Stimulated activated CD4-positive, alpha-beta T cell treated with anti-CD3 and anti-CD28 coated beads, Interleukin-12 subunit alpha, Interleukin-12 subunit beta, amount 100 ng/mL, for 4 hours (primary cell): ENCODE measurements around the gene PLCG2.
"Not testable (repeated sequence)": the region's sequence is repeated elsewhere in the genome, so short reads cannot be mapped to it uniquely, and the experiment has no call there.

Experiments
- DNase-seq: peaks from one replicate; pipeline ENCODE4 v3.0.0-alpha.2; 2020

Gene PLCG2

DNA sequence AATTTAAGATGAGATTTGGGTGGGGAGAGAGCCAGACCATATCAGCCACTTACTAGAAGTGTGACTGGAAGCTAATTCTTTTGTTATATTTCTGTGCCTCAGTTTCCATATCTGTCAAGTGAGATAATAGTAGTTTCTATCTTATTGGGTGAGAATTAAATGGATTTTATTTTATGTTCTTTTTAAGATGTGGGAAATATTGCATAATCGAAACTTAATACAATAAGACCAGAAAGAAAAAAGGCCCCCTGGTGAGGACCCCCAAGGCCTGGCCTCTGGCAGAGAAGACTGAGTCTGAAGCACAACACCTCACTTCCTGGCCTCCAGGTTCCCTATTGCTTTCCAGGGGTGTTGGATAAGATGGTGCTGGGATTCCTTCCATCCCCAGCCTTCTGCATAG is 13.7 kb downstream of the PLCG2 start:
- DNase-seq: no peak

- DNase-seq: no peak
Measured at GRCh38 chr16:81795193-81795592, 16.1 kb downstream of the PLCG2 start.

DNA sequence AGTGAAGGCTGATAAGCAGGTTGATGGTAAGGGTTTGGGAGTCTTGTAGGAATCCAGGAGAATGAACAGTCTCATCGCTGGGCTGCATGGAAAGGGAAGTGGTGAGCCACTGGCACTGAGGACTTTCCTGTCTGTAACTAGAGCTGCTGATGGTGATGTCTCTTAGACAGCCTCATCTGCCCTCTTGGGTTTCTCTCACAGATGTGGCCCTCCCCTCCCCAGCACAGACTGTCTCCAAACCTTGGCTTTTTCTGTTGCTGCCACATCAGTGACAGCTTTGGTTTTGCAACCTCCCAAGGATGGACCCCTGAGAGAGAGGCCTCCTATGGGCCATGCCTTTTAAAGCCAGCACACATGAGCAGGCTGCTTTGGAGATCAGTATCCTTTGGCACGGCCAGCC is 16.9 kb downstream of the PLCG2 start:
- DNase-seq: no peak

GRCh38 chr16:81796583-81797346 is 17.7 kb downstream of the PLCG2 start:
- no peak for DNase-seq

DNA sequence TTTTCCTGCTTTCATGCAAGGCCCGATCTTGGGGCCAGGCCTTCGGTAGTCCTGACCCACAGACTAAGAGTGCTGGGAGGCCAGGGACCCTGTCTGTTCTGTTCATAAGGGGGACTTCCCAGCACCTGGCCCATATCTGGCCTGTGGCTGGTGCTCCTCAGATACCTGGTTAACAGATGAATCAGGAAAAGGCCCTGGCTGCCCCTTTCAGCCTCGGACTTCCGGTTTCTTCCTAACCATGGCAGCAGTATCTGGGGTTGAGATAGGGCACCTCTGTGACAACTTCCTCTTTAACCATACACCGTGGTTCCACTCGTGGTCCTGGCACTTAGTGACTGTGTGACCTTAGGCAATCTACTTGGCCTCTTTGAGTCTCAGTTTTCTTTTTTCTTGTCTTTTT is 18.4 kb downstream of the PLCG2 start:
- DNase-seq: no peak

DNA sequence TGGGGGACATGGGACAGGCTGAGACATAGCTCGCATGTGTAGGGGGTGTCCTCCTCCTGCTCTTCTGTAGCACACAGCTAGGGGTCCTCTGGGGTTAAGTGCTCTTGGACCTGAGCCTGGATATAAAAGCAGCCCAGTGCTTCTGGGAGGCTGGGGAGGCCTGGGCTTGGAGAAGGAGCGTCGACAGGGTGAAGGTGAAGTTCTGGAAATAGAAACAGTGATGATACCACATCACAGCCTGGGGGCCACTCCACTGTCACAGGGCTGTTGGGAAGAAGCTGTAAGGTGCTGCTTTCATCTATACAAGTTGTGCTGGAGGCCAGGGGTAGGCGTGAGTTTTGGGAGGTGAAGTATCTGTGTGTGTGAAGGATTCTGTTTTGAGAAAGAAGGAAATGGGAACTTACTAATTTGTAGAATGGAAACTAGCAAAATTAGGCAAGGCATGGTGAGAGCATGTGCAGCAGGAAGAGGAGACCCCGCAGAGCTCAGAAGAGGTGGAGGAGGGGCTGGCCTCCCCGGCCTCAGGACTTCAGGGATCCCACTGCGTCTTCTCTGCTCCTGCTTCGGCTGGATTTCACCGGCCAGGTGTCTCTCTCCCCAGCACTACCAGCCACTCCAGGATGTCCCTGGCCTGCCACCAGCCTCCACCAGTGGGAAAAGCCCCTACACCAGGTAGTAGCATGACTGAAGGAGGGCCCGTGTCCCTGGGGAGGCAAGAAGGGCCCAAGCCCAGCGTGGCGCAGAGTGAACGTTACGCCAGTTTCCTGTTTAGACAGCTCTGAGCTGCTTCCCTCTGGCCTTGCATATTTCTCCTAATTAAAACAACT is 19.4 kb downstream of the PLCG2 start:
- DNase-seq: no peak

DNA sequence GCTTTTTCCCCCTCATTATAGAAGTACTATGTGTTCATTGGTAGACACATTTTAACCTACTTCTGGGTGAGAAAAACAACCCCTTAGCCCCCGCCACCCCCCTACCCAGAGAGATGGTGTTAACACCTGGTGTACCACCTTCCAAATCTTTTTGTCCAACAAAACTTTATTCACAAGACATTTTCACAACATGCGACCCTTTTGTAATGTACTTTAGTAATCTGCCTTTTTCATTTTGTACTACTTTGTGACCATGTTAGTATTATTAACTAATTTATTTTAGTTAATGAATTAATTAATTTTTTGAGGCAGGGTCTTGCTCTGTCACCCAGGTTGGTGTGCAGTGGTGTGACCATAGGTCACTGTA is 20.0 kb downstream of the PLCG2 start:
- no peak for DNase-seq

GRCh38 chr16:81801724-81802123 is 22.6 kb downstream of the PLCG2 start:
- not testable (repeated sequence) for DNase-seq

GRCh38 chr16:81803332-81803731 is 24.2 kb downstream of the PLCG2 start:
- no peak for DNase-seq

DNA sequence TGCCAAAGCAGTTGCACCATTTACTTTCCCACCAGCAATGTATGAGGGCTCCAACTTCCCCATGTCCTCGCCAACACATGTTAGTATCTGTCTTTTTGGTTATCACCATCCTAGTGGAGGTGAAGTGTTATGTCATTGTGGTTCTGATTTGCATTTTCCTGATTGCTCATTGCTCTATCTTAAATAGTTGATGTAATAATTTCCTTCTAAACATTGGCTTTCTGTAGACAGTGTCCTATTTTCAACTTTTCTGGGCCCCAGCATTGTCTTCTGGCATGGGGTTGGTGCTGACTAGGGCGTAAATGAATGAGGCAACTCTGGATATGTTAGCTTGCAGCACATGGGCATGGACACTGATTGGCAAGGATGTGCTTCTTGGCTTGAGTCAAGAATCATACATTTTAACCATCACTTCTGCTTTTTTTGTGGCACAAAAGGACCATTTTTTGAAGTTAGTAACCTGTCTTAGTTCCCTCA is 25.1 kb downstream of the PLCG2 start:
- DNase-seq: no peak

DNA sequence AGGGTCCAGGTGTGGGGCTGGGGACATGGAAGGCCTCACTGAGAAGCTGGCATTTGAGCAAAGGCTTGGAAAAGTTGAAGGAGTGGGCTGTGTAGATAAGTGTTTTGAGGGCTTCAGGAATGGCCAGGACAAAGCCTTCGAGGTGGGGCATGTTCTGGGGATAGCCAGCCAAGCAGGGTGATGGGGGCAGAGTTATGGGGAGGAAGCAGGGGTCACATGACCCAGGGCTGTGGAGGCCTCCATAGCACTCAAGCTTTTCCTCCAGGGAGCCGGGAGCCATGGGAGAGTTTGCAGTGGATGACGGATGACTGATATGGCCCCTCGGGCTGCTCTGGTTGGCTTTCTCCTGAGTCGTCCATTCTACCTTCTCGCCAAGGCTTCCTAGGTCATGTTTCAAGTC is 27.6 kb downstream of the PLCG2 start:
- DNase-seq: no peak

- DNase-seq: no peak
Measured at GRCh38 chr16:81807767-81808358, 28.8 kb downstream of the PLCG2 start.

GRCh38 chr16:81808933-81809480 is 29.9 kb downstream of the PLCG2 start:
- no peak for DNase-seq

GRCh38 chr16:81809567-81809966 is 30.5 kb downstream of the PLCG2 start:
- DNase-seq: no peak

DNA sequence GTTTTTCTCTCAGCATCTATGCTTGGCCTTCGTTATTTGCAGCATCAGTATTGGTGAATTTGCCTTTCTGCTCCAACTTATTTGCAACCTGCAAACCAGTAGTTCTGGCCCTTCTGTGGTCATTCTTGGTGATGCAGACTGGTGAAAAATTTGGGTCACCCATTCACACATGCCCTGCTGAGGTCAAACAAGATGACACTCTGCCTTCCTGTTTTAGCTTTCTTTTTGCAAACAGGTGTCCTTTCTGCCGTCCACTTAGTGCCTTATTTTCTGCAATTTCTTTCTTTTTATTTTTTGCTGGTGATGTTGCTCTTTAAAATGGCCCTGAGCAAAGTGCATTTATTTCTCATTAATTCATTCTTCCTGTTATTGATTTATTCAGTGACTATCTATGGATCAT is 31.3 kb downstream of the PLCG2 start:
- DNase-seq: no peak

- no peak for DNase-seq
Measured at GRCh38 chr16:81810894-81811538, 31.9 kb downstream of the PLCG2 start.

DNA sequence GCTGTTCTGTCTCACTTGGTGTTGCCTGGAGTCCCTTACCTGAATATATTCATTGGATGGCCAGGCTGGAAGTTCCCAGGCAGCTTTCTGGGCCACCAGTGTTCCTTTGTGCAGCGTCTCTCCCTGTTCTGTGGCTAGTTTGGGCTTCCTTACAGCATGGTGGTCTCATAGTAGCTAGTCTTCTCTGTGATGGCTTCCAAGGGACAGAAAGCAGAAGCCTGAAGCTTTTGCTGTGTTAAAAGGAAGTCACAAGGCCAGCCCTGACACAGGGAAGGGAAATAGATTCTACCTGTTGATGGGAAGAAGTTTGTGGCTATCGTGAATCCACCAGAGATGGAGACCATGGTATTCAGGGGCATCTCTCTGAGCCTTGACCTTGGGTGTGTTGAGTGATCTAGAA is 34.6 kb downstream of the PLCG2 start:
- no peak for DNase-seq

DNA sequence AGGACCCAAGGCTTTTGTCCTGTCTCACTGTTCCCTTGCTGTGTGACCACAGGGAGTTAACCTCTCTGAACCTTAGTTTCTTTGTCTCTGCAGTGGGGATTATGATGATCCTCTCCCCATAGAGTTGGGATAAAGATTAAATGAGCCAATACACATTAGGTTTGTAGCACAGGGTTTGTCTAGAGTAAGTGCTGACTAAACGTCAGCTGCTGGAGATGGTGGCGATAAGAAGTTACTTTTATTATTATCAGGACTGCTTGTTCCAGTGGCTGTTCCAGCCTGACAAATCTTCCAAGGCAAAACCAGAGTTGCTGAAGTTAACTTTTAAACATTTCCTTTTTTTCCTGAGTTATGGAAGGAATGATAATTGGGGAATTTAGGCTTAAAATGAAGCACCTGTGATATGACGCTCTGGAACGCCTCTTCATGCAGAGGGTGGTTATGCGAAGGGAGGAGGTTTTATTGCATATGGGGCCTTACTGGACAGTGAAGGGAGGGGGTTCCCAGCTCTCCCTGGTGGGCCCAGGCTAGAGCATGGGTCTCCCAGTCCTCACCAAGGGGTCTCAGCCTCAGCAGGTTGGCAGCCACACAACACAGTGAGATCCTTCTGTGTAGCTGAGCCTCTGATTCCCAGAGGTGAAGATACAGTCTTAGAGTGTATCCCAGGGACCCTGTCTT is 35.8 kb downstream of the PLCG2 start:
- no peak for DNase-seq

- no peak for DNase-seq
Measured at GRCh38 chr16:81815429-81815766, 36.3 kb downstream of the PLCG2 start.

GRCh38 chr16:81816351-81816750 is 37.3 kb downstream of the PLCG2 start:
- DNase-seq: no peak

DNA sequence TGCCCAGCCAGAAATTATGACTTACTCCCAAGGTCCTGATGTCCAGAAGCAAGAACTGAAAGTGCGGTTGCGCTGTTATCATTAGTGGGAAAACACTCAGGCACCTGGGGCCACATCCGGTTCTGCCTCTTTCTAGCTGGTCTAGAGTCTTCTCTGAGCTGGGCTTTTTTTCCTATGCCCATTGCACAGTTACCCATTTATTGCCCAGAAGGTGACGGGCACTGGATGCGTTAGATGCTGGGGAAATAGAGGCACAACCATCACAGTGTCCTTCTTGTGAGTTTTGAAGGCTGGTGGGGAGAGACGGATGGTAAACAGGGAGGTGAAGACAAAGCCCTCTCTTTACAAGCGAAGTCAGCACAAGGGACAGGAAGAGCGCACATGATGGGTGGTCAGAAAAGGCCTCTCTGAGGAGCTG is 37.7 kb downstream of the PLCG2 start:
- DNase-seq: no peak

- no peak for DNase-seq
Measured at GRCh38 chr16:81817296-81817695, 38.2 kb downstream of the PLCG2 start.
